ENCODE results near the gene DIO3. TPM values are rescaled to one million over a fixed set of nuclear protein-coding genes. Genes with fewer than 3 reads are reported as not detected.

The DIO3 gene
- total RNA-seq, result not detected

DNA sequence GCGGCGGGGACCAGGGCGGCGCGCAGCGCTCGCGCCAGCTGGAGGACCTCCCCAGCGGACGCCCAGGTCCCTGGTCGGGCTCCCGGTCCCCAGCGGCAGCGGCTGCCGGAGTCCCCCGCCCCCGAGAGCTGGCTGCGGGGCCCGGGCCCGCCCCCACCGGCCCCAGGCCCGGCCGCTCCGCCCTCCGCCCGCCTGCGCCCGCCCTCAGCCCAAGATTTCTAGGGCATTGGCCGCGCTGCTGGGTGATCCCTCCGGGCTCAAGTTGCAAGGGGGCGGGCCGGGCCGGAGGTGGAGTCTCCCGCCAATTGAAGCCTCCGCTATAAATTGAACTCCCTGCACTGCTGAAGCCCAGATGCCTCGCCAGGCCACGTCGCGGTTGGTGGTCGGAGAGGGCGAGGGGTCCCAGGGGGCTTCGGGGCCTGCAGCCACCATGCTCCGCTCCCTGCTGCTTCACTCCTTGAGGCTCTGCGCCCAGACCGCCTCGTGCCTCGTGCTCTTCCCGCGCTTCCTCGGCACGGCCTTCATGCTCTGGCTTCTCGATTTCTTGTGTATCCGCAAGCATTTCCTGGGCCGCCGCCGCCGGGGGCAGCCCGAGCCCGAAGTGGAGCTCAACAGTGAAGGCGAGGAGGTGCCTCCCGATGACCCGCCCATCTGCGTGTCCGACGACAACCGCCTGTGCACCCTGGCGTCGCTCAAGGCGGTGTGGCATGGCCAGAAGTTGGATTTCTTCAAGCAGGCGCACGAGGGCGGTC is at the start of gene DIO3:
Gene DIO3, plus strand, starts transcription at position 351 of the 752 bp plus-strand sequence.
- Mint-ChIP-seq H3K4me1 (peaks cover 4% of the 10 kb centered on the region), H3K27ac (no peak within 1 kb of the TSS), H3K36me3 (ENCODE audit: low read depth) (peaks cover 1% of the 10 kb centered on the region), H3K9me3 (ENCODE audit: low read depth) (peaks cover 2% of the 10 kb centered on the region), H3K4me3 (no peak within 1 kb of the TSS), H3K27me3 (peaks cover 51% of the 10 kb centered on the region)
- CTCF ChIA-PET, result no interaction called here
- POLR2A ChIA-PET, result no interaction called here
- no peak for ATAC-seq
- intact Hi-C loops (cut with DNase I, micrococcal nuclease), result loop anchor here (5.0 to 10.0 kb wide), 2 partner anchors 104 to 107 kb away; no protein-coding TSS in a partner anchor
- DNase-seq, result no peak

DNA sequence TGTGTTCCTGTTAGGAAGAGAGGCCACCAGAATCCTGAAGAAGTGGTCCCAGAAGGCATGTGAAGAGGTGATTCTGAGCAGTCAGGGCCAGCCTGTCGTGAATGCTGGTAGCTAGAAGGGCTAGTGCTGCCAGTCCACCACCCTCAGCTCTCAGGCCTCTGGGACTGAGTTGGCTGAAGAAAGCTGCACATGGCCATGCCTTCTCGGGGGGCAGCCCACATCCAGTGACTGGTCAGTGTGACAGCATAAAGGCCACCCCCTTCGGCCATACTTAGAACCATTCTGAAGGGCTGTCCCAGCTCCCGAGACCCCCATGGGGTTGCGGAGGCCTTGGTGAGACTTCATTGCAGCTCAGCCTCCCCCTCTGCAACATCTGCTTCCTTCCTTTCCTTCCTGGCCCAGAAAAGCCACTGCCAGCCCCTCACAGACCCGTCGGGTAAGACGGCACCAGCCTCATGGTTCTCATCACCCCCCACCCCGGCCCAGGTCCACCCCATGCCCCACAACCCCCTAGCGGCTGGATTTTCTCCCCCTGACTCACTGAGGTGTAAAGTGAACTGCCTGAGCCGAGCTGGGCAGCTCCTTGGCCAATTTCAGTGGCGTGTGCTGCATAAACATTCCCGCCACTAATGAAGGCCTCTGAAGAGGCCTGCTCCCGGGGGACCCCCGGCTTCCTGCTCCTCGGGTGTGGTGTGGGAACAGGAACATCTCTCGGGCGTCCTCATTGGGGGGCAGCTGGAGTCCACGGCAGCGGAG is 49.5 kb upstream of the DIO3 start:
- DNase-seq (no peak), ATAC-seq (no peak)
- Mint-ChIP-seq H3K9me3 (ENCODE audit: low read depth) (peaks cover 8% of the 10 kb centered on the region), H3K27ac (no peak overlapping the region), H3K36me3 (ENCODE audit: low read depth) (no peaks in the 10 kb centered on the region), H3K4me3 (no peak overlapping the region), H3K4me1 (no peaks in the 10 kb centered on the region), H3K27me3 (no peaks in the 10 kb centered on the region)
- intact Hi-C loops (cut with DNase I, micrococcal nuclease), result no loop called here
- POLR2A ChIA-PET, result no interaction called here
- CTCF ChIA-PET, result interaction anchor here (0.5 kb wide), 1 partner anchor 453 kb away, joined by 3 read pairs; no protein-coding TSS in a partner anchor

DNA sequence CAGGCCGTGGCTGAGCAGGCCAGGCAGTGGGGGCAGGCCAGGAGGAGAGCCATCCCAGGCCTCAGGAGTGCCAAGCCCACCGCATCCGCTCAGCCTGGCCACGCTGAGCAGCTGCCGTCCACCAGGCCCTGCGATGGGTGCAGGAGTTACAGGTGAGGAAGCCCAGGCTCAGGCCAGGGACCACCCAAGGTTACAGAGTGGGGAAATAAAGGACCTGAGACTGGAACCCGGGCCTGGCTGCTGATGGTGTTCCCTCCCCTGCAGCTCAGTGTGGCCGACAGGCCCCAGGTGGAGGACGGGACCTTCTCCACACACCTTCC is 49.0 kb upstream of the DIO3 start:
- intact Hi-C loops (cut with DNase I, micrococcal nuclease), result no loop called here
- Mint-ChIP-seq H3K36me3 (ENCODE audit: low read depth) (no peaks in the 10 kb centered on the region), H3K27me3 (no peaks in the 10 kb centered on the region), H3K27ac (no peak overlapping the region), H3K9me3 (ENCODE audit: low read depth) (peaks cover 8% of the 10 kb centered on the region), H3K4me3 (no peak overlapping the region), H3K4me1 (no peaks in the 10 kb centered on the region)
- ChIA-PET CTCF (interaction anchor here (0.5 kb wide), 1 partner anchor 454 kb away, joined by 3 read pairs; no protein-coding TSS in a partner anchor), POLR2A (no interaction called here)
- no peak for DNase-seq
- no peak for ATAC-seq

DNA sequence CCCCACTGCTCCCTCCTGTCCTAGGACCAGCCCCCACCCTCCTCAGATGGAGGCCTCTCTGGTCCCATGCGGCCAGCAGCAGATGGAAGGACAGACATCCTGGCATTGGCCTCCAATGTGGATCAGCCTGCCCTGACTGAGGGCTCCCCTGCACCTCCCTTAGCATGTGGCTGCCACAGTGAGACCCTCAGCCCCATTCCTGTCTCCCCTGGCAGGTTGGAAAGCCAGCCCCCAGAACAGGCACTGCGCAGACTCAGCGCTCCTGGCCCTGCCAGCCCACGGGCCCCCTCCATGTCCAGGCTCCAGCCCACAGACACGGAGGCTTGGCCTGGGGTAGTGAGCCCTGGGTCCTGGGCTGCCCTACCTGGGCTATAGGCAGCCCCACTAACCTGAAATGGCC is 47.2 kb upstream of the DIO3 start:
- H3K36me3 Mint-ChIP-seq (ENCODE audit: low read depth), result no peaks in the 10 kb centered on the region
- ATAC-seq, result no peak
- DNase-seq, result no peak
- H3K9me3 Mint-ChIP-seq (ENCODE audit: low read depth), result peaks cover 8% of the 10 kb centered on the region
- H3K27ac Mint-ChIP-seq, result no peak overlapping the region
- no peak overlapping the region for H3K4me3 Mint-ChIP-seq
- H3K27me3 Mint-ChIP-seq, result no peaks in the 10 kb centered on the region
- intact Hi-C loops (cut with DNase I, micrococcal nuclease), result no loop called here
- no peaks in the 10 kb centered on the region for H3K4me1 Mint-ChIP-seq
- CTCF ChIA-PET, result no interaction called here
- POLR2A ChIA-PET, result no interaction called here

GRCh38 chr14:101516401-101516800 is 44.9 kb upstream of the DIO3 start:
- no peaks in the 10 kb centered on the region for H3K27me3 Mint-ChIP-seq
- no peak overlapping the region for H3K4me3 Mint-ChIP-seq
- ATAC-seq (no peak), DNase-seq (no peak)
- ChIA-PET CTCF (no interaction called here), POLR2A (no interaction called here)
- no peaks in the 10 kb centered on the region for H3K4me1 Mint-ChIP-seq
- H3K36me3 Mint-ChIP-seq (ENCODE audit: low read depth), result no peaks in the 10 kb centered on the region
- peaks cover 8% of the 10 kb centered on the region for H3K9me3 Mint-ChIP-seq (ENCODE audit: low read depth)
- H3K27ac Mint-ChIP-seq, result no peak overlapping the region
- intact Hi-C loops (cut with DNase I, micrococcal nuclease), result no loop called here

GRCh38 chr14:101518611-101519473 is 42.5 kb upstream of the DIO3 start:
- no peak for DNase-seq
- Mint-ChIP-seq H3K36me3 (ENCODE audit: low read depth) (no peaks in the 10 kb centered on the region), H3K4me3 (no peak overlapping the region), H3K27me3 (no peaks in the 10 kb centered on the region), H3K27ac (no peak overlapping the region), H3K4me1 (no peaks in the 10 kb centered on the region), H3K9me3 (ENCODE audit: low read depth) (peaks cover 8% of the 10 kb centered on the region)
- ChIA-PET CTCF (no interaction called here), POLR2A (no interaction called here)
- ATAC-seq, result no peak
- intact Hi-C loops (cut with DNase I, micrococcal nuclease), result no loop called here

GRCh38 chr14:101520621-101521472 is 40.4 kb upstream of the DIO3 start:
- H3K4me3 Mint-ChIP-seq, result no peak overlapping the region
- no peaks in the 10 kb centered on the region for H3K4me1 Mint-ChIP-seq
- intact Hi-C loops (cut with DNase I, micrococcal nuclease), result no loop called here
- no peak overlapping the region for H3K27ac Mint-ChIP-seq
- ATAC-seq (no peak), DNase-seq (no peak)
- H3K9me3 Mint-ChIP-seq (ENCODE audit: low read depth), result peaks cover 4% of the 10 kb centered on the region
- no peaks in the 10 kb centered on the region for H3K27me3 Mint-ChIP-seq
- ChIA-PET CTCF (no interaction called here), POLR2A (no interaction called here)
- H3K36me3 Mint-ChIP-seq (ENCODE audit: low read depth), result no peaks in the 10 kb centered on the region

DNA sequence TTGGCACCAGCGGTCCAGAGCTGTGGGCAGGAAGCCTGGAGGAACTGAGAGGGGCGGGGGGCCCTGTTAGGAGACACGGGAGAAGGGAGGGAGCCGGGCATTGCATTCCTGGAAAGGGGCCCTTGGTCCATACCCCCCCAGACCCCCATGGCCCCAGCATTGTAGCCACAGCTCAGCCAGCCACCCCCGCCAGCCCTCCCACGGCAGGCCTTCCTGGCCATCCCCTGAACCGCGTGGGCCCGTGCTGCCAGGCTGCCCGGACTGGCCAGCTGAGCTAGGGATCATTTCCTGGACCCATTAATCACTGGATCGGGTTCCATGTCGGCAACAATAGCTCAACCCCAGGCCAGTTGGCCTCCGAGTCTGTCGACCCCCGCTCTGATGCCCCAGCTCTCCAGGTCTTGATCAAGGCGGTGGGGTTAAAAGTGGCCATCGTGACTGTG is 39.8 kb upstream of the DIO3 start:
- intact Hi-C loops (cut with DNase I, micrococcal nuclease), result no loop called here
- ChIA-PET POLR2A (no interaction called here), CTCF (no interaction called here)
- DNase-seq (no peak), ATAC-seq (no peak)
- Mint-ChIP-seq H3K27ac (no peak overlapping the region), H3K36me3 (ENCODE audit: low read depth) (no peaks in the 10 kb centered on the region), H3K9me3 (ENCODE audit: low read depth) (no peaks in the 10 kb centered on the region), H3K27me3 (no peaks in the 10 kb centered on the region), H3K4me3 (no peak overlapping the region), H3K4me1 (no peaks in the 10 kb centered on the region)

GRCh38 chr14:101521978-101522377 is 39.3 kb upstream of the DIO3 start:
- DNase-seq (no peak), ATAC-seq (no peak)
- Mint-ChIP-seq H3K4me3 (no peak overlapping the region), H3K27ac (no peak overlapping the region), H3K9me3 (ENCODE audit: low read depth) (no peaks in the 10 kb centered on the region), H3K27me3 (no peaks in the 10 kb centered on the region), H3K36me3 (ENCODE audit: low read depth) (no peaks in the 10 kb centered on the region), H3K4me1 (no peaks in the 10 kb centered on the region)
- ChIA-PET CTCF (no interaction called here), POLR2A (no interaction called here)
- intact Hi-C loops (cut with DNase I, micrococcal nuclease), result no loop called here

- ChIA-PET POLR2A (no interaction called here), CTCF (interaction anchor here (0.6 kb wide), 1 partner anchor 366 kb away, joined by 3 read pairs; no protein-coding TSS in a partner anchor)
- Mint-ChIP-seq H3K27me3 (peaks cover 3% of the 10 kb centered on the region), H3K4me3 (no peak overlapping the region), H3K27ac (no peak overlapping the region), H3K36me3 (ENCODE audit: low read depth) (no peaks in the 10 kb centered on the region), H3K4me1 (peaks cover 5% of the 10 kb centered on the region), H3K9me3 (ENCODE audit: low read depth) (no peaks in the 10 kb centered on the region)
- intact Hi-C loops (cut with DNase I, micrococcal nuclease), result no loop called here
- ATAC-seq (no peak), DNase-seq (no peak)
Measured at GRCh38 chr14:101525640-101526527, 35.4 kb upstream of the DIO3 start.
